ENCODE data around the gene HLA-DMA. TPM values are rescaled to one million over a fixed set of nuclear protein-coding genes. Genes with fewer than 3 reads are reported as not detected.

Gene HLA-DMA
- total RNA-seq, 1 donor from 2014 or later = 5.2 TPM

DNA sequence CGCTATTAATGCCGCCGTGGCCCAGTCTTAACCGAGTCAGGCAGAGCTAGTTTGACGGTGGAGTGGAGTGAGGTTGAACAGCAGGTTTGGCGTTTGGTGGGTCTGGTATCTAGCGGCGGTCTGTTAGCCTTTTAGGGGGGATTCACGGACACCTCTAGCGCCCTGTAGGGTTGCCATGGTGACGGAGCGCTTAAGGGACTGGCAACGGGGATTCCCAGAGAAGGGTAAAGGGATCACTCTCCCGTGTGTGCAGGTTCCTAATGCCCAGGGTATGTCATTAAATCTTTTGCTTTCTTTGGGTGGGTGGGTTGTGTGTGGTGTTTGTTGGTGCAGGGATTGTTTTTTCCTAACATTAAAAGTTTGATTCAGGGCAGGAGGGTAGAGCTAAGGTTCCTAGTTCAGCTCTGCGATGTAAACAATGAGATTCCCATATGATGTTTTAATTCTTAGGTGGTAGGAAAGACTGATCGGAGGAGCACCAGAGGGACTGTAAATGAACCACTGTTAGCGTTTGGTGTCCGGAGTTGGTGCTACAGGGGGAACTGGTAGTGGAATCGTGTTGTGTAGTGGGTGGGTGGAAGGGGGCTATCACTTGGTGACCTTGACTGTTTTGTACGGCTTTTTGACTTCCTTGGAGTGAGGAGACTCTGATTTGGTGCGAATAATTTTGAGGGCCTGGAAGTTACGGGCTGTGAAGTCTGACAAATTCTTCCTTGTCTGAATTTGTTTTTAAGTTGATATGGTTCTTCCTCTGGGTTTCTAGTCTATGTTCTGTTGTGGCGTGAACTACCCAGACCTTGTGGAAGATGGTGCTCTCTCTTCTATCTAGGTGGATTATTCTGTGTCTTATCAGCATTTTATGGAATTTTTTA, 20.5 kb upstream of the HLA-DMA start:
- H3K4me3 ChIP-seq (ENCODE audit: insufficient read depth, low read depth, low read length) = peak overlapping the region; percentile 92
- H3K9me3 Mint-ChIP-seq (ENCODE audit: unreplicated experiment) = no peaks in the 10 kb centered on the region
- H3K27me3 ChIP-seq (ENCODE audit: insufficient read depth, low read length) = no peaks in the 10 kb centered on the region
- TF ChIP-seq EZH2 (IDR thresholded peaks at IDR 0.05; ENCODE audit: insufficient read depth, low read length) (no peak), CTCF (IDR thresholded peaks at IDR 0.05; ENCODE audit: insufficient read depth, low read depth, low read length) (no peak)
- H3K4me3 Mint-ChIP-seq (ENCODE audit: unreplicated experiment) = peak overlapping the region; percentile 100
- H3K36me3 Mint-ChIP-seq (ENCODE audit: low read depth, unreplicated experiment) = peaks cover 38% of the 10 kb centered on the region
- H3K79me2 ChIP-seq (ENCODE audit: insufficient read depth, low read length) = peaks cover 76% of the 10 kb centered on the region
- peaks cover 63% of the 10 kb centered on the region for H4K20me1 ChIP-seq (ENCODE audit: insufficient read depth, low read length)
- H3K4me1 ChIP-seq (ENCODE audit: insufficient read depth, low read length) = peaks cover 24% of the 10 kb centered on the region
- H2AFZ ChIP-seq (ENCODE audit: low read depth, low read length) = no peak overlapping the region
- H3K27ac Mint-ChIP-seq (ENCODE audit: unreplicated experiment) = peak overlapping the region; percentile 97
- peak overlapping the region; percentile 63 for H3K27ac ChIP-seq (ENCODE audit: low read depth, low read length)
- H3K4me1 Mint-ChIP-seq (ENCODE audit: low read depth, unreplicated experiment) = peaks cover 33% of the 10 kb centered on the region
- H3K36me3 ChIP-seq (ENCODE audit: insufficient read depth, low read length) = peaks cover 48% of the 10 kb centered on the region
- H3K9me3 ChIP-seq (ENCODE audit: insufficient read depth, low read depth, low read length) = no peaks in the 10 kb centered on the region
- DNase-seq (ENCODE audit: low read depth) (no peak), FAIRE-seq (no peak)
- peak overlapping the region; percentile 90 for H3K9ac ChIP-seq (ENCODE audit: low read length)
- no peaks in the 10 kb centered on the region for H3K27me3 Mint-ChIP-seq (ENCODE audit: low read depth, unreplicated experiment)
- peak overlapping the region; percentile 97 for H3K4me2 ChIP-seq (ENCODE audit: low read length)

- Histone ChIP-seq H2AFZ (ENCODE audit: low read depth, low read length) (no peak overlapping the region), H3K27me3 (ENCODE audit: insufficient read depth, low read length) (no peaks in the 10 kb centered on the region), H4K20me1 (ENCODE audit: insufficient read depth, low read length) (peaks cover 55% of the 10 kb centered on the region), H3K4me1 (ENCODE audit: insufficient read depth, low read length) (peaks cover 23% of the 10 kb centered on the region), H3K79me2 (ENCODE audit: insufficient read depth, low read length) (peaks cover 75% of the 10 kb centered on the region), H3K27ac (ENCODE audit: low read depth, low read length) (peak overlapping the region; percentile 63), H3K4me3 (ENCODE audit: insufficient read depth, low read depth, low read length) (peak overlapping the region; percentile 92), H3K9me3 (ENCODE audit: insufficient read depth, low read depth, low read length) (no peaks in the 10 kb centered on the region), H3K4me2 (ENCODE audit: low read length) (peak overlapping the region; percentile 97), H3K36me3 (ENCODE audit: insufficient read depth, low read length) (peaks cover 40% of the 10 kb centered on the region), H3K9ac (ENCODE audit: low read length) (peak overlapping the region; percentile 90)
- H3K36me3 Mint-ChIP-seq (ENCODE audit: low read depth, unreplicated experiment) = peaks cover 35% of the 10 kb centered on the region
- H3K4me3 Mint-ChIP-seq (ENCODE audit: unreplicated experiment) = peak overlapping the region; percentile 100
- no peak for FAIRE-seq
- no peaks in the 10 kb centered on the region for H3K27me3 Mint-ChIP-seq (ENCODE audit: low read depth, unreplicated experiment)
- H3K9me3 Mint-ChIP-seq (ENCODE audit: unreplicated experiment) = no peaks in the 10 kb centered on the region
- H3K27ac Mint-ChIP-seq (ENCODE audit: unreplicated experiment) = peak overlapping the region; percentile 97
- H3K4me1 Mint-ChIP-seq (ENCODE audit: low read depth, unreplicated experiment) = peaks cover 25% of the 10 kb centered on the region
- DNase-seq (ENCODE audit: low read depth) = no peak
- TF ChIP-seq CTCF (IDR thresholded peaks at IDR 0.05; ENCODE audit: insufficient read depth, low read depth, low read length) (no peak), EZH2 (IDR thresholded peaks at IDR 0.05; ENCODE audit: insufficient read depth, low read length) (no peak)
These were observed 19.7 kb upstream of the HLA-DMA start for GRCh38 chr6:32972353-32973143.

Data from astrocyte (in vitro differentiated cells and primary cell).